Measurements from ENCODE around the gene TSPOAP1.

The TSPOAP1 gene

DNA sequence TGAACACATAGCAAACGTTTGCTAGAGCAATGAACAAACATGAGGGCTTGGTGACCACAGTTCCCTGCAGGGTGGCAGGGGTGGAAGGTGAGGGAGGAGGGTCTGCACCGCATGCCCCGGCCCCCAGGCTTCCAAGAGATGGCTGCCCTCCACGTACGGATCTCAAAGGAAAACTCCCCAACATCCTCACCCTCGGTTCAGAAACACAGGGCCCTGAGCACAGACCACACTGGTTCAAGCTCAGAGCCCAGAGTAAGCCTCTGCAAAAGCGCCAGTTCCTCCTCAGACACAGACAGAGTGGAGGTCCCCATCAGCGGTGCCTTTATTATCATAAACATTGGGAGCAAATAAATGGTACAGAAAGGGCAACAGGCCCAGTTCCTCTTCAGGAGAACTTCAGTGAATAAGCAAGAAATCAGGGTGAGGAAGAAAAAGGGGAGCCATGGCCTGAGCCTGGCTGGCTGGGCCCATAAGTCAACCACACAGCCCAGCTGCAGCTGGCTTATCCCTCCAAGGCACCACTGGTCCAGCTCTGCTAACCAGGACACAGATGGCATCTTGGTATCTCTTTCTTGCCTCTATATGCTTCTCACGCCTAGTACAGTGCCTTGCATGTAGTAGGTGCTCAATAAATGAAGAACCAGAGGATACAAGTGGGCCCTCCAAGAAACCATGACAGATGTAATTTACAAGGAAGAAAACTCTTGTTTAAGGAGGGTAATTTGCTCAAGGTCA, 58.9 kb downstream of the TSPOAP1 start:
- H3K4me3 ChIP-seq = no peak overlapping the region
- no peak overlapping the region for H3K27ac ChIP-seq
- H3K4me1 ChIP-seq = no peaks in the 10 kb centered on the region
- H3K36me3 ChIP-seq = no peaks in the 10 kb centered on the region
- DNase-seq = no peak
- intact Hi-C loops (cut with DNase I; ENCODE audit: low total_unique reads) = no loop called here
- TF ChIP-seq, protein P1, sequence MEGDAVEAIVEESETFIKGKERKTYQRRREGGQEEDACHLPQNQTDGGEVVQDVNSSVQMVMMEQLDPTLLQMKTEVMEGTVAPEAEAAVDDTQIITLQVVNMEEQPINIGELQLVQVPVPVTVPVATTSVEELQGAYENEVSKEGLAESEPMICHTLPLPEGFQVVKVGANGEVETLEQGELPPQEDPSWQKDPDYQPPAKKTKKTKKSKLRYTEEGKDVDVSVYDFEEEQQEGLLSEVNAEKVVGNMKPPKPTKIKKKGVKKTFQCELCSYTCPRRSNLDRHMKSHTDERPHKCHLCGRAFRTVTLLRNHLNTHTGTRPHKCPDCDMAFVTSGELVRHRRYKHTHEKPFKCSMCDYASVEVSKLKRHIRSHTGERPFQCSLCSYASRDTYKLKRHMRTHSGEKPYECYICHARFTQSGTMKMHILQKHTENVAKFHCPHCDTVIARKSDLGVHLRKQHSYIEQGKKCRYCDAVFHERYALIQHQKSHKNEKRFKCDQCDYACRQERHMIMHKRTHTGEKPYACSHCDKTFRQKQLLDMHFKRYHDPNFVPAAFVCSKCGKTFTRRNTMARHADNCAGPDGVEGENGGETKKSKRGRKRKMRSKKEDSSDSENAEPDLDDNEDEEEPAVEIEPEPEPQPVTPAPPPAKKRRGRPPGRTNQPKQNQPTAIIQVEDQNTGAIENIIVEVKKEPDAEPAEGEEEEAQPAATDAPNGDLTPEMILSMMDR (IDR thresholded peaks at IDR 0.05) = no peak
- peaks cover 0 to 18% of the 10 kb centered on the region in 2 donors for H3K27me3 ChIP-seq
- H3K9me3 ChIP-seq = no peaks in the 10 kb centered on the region

DNA sequence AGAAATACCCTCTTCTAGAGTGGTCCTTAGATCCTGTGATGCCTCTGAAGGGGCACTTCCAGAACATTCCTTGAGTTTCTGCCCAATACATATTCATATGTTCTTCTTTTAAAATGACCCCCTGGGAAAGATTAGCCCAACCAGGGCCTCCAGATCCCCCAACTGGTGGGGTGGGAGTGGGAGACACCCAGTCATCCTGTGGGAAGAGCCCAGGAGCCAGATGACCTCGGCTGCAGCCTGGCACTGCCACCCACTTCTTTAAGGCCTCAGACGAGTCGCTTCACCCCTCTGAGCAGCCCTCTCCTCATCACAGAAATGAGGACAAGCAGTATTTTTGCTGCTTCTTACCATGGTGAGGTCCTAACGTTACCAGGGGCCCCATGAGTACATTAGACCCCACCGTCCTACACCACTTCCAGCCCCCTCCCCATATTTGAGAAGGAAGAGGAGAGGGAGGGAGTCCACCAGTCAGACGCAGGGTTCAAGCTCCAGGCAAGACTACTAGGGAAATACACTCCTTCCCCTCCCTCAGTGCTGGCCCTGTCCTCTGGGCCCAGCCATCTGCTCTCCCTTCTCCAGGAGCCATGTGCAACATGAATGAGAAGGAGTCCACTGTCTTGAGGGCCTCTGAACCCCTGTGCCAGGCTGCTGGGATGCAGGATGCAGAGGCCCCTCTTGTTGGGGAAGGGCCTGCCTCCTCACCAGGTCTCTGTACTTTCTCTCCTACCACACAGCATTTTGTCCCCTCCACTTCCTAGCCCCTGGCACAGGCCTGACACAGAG, 59.6 kb downstream of the TSPOAP1 start:
- no peaks in the 10 kb centered on the region for H3K4me1 ChIP-seq
- intact Hi-C loops (cut with DNase I; ENCODE audit: low total_unique reads) = no loop called here
- no peak overlapping the region for H3K4me3 ChIP-seq
- no peaks in the 10 kb centered on the region for H3K9me3 ChIP-seq
- H3K36me3 ChIP-seq = no peaks in the 10 kb centered on the region
- no peak for DNase-seq
- TF ChIP-seq, protein P1 (IDR thresholded peaks at IDR 0.05) = no peak
- H3K27ac ChIP-seq = no peak overlapping the region
- H3K27me3 ChIP-seq = peaks cover 0 to 24% of the 10 kb centered on the region in 2 donors

DNA sequence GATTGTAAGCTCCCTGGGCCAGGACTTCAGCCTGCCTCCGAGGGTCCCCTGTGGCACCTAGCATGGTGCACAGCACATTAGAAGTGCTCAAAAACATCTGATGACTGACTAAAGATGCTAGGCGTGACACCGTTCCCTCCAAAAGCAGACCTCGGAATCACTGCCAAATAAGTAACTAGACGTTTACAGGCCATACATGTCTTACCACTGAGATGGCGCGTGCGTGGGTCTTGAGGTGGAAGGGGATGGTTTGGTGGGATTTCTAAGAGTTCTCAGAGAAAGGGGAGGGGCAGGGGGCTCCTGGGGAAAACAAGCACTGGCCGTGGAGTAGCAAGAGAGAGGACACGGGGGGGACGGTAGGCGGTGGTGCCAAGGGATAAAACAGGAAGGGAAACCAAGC, 60.3 kb downstream of the TSPOAP1 start:
- no peaks in the 10 kb centered on the region for H3K36me3 ChIP-seq
- intact Hi-C loops (cut with DNase I; ENCODE audit: low total_unique reads) = no loop called here
- TF ChIP-seq, protein P1 (IDR thresholded peaks at IDR 0.05) = no peak
- no peak for DNase-seq
- H3K27me3 ChIP-seq = peaks cover 0 to 27% of the 10 kb centered on the region in 2 donors
- no peaks in the 10 kb centered on the region for H3K4me1 ChIP-seq
- H3K4me3 ChIP-seq = no peak overlapping the region
- no peak overlapping the region for H3K27ac ChIP-seq
- no peaks in the 10 kb centered on the region for H3K9me3 ChIP-seq

DNA sequence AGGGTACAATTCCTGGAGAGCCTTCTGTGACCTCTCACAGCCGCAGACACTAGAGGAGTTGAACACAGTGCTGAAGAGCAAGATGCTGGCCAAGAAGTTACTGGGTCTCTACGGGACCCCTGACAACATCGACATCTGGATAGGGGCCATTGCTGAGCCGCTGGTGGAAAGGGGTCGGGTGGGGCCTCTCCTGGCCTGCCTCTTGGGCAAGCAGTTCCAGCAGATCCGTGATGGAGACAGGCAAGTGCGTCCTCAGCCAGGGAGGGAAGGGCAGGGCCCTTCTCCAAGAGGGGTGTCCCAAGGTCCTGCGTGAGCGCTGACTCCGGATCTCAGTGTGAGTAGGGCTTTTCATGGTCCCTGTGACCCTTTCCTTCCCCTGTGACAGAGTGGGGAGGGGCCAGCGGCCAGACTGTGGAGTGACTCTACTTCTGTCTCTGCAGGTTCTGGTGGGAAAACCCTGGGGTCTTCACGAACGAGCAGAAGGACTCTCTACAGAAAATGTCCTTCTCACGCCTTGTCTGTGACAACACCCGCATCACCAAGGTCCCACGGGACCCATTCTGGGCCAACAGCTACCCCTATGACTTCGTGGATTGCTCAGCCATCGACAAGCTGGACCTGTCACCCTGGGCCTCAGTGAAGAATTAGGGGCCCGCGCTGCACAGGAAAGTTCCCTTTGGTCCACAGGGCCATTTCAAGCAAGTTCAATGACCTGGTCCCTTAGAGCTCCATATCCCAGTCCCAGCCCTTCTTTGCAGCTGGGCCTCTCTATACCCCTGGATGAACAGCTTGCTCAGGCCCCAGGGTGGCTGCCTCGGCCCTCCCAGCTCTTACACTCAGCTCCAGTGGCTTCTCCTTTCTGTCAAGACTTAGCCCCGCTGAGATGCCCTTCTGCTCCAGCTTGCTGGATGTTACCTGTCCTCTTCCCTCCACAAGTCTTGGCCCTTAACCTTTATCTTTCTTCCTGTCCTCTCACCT, 61.0 kb downstream of the TSPOAP1 start:
- H3K9me3 ChIP-seq = no peaks in the 10 kb centered on the region
- no peak for DNase-seq
- peaks cover 0 to 26% of the 10 kb centered on the region in 2 donors for H3K27me3 ChIP-seq
- no peak overlapping the region for H3K27ac ChIP-seq
- TF ChIP-seq, protein P1 (IDR thresholded peaks at IDR 0.05) = no peak
- intact Hi-C loops (cut with DNase I; ENCODE audit: low total_unique reads) = no loop called here
- H3K4me1 ChIP-seq = no peaks in the 10 kb centered on the region
- H3K36me3 ChIP-seq = no peaks in the 10 kb centered on the region
- no peak overlapping the region for H3K4me3 ChIP-seq
